Psoas muscle (tissue), 8 donors: ENCODE measurements around the gene CST9L. TPM values are rescaled to one million over a fixed set of nuclear protein-coding genes. Genes with fewer than 3 reads are reported as not detected.

Source experiments
- ATAC-seq, 4 donors: fragments of 200-7000 bp; cut with Tn5 transposase; one replicate each; pipeline ENCODE4 v1.9.1; 2020; ENCODE audit warnings: moderate library complexity in 3 of 4, mild to moderate bottlenecking in 2 of 4
- DNase-seq, 2 donors: peaks; one replicate each; pipeline ENCODE4 v3.0.0-alpha.2; 2020
- H3K27ac ChIP-seq: fragments of 200-600 bp; one replicate; pipeline ENCODE4 v1.8.0; 2022
- H3K27me3 ChIP-seq, 3 donors: fragments of 200-600 bp in 1 of 3; one replicate each; pipeline versions ENCODE4 v1.6.1 to v1.8.0; 2013 to 2022; ENCODE audit warnings: low read length in 2 of 3, mild to moderate bottlenecking in 2 of 3, moderate library complexity in 1 of 3; ENCODE audit not compliant: insufficient read depth in 3 of 3
- H3K36me3 ChIP-seq, 2 donors: fragments of 200-600 bp in 1 of 2; one replicate each; pipeline versions ENCODE4 v1.6.1 to v1.8.0; 2013 to 2022; ENCODE audit warnings: low read depth in 1 of 2, mild to moderate bottlenecking in 1 of 2, moderate library complexity in 1 of 2; ENCODE audit not compliant: insufficient read depth in 1 of 2
- H3K4me1 ChIP-seq: fragments of 200-600 bp; one replicate; pipeline ENCODE4 v1.8.0; 2022
- H3K4me3 ChIP-seq: fragments of 200-600 bp; one replicate; pipeline ENCODE4 v1.8.0; 2022; ENCODE audit warnings: mild to moderate bottlenecking
- H3K9me3 ChIP-seq: fragments of 200-600 bp; one replicate; pipeline ENCODE4 v1.8.0; 2022
- CTCF ChIP-seq: fragments of 200-600 bp; IDR thresholded peaks from one replicate; pipeline ENCODE4 v1.8.0; 2022; ENCODE audit warnings: antibody characterized with exemption
- WGBS, 3 donors: extraction: QIAGEN DNeasy Blood & Tissue Kit; methylation state at CpG; one replicate each; pipeline versions ENCODE4 v1.1.6 to v1.1.7; 2013; 5-methylcytosine and 5-hydroxymethylcytosine counted together
- intact Hi-C, 2 donors: fragments of 100-400 bp; cut with DNase I; formaldehyde crosslinking; loops; one replicate each; pipeline versions ENCODE4 v1.11.0 to v1.14.2; 2022
- long read RNA-seq, 2 donors: library from polyadenylated mRNA; unstranded; transcript quantifications; one replicate each; pipeline ENCODE4 v2.0.0, GENCODE V29; 2021
- polyA plus RNA-seq, 3 donors: library from polyadenylated mRNA; stranded (reverse); fragments of 200-250 nt; gene quantifications; one replicate each; pipeline ENCODE4 v1.2.3, GENCODE V29; 2013
- total RNA-seq, 4 donors: library from RNA; stranded (reverse); fragmentation: NEBNext Ultra II Directional in 2 of 4; extraction: Animal tissue kit (Norgen Biotek cat#: 25700) in 2 of 4; gene quantifications; one replicate each; pipeline versions ENCODE4 v1.2.1 to v1.2.4, GENCODE V29; 2021 to 2023
- donor health status: healthy with polysubstance abuse.
- donor health status: DM: no; HTN: no; CAD: no; lungs with moderate emphysema.
- donor health status: Bipolar disorder and iron deficiency.
- donor health status: healthy.
- donor health status: DM: yes; HTN: yes; CAD: no.
- donor health status: DM: no; HTN: no; CAD: no.
- donor health status: DM: no; HTN: no; CAD: no.
- donor health status: DM: yes; HTN: yes; CAD: no.

Gene CST9L
- not detected for total RNA-seq
- polyA plus RNA-seq, result not detected
- long read RNA-seq, donor 1, result 0 reads
- long read RNA-seq, donor 2, result 0 reads

- no peak for TF ChIP-seq CTCF
- Histone ChIP-seq H3K36me3 (no peaks in the 10 kb centered on the region), H3K4me3 (no peak within 1 kb of the TSS), H3K27ac (no peak within 1 kb of the TSS), H3K9me3 (no peaks in the 10 kb centered on the region), H3K4me1 (no peaks in the 10 kb centered on the region), H3K27me3 (no peaks in the 10 kb centered on the region)
- WGBS, 3 donors, result 68 to 71% (median 69%) methylated on average over 11 of the region's 11 CpGs
- DNase-seq (no peak), ATAC-seq (no peak)
- intact Hi-C loops, result no loop called here
These were observed at the start of gene CST9L for GRCh38 chr20:23568320-23568970. Gene CST9L (minus strand): TSS chr20:23568484. CDS start chr20:23568450, 34 bp downstream.

- H3K27me3 ChIP-seq, result no peaks in the 10 kb centered on the region
- no peak for DNase-seq
- intact Hi-C loops, result no loop called here
- WGBS, 3 donors, result 78 to 88% (median 79%) methylated on average over 5 of the region's 5 CpGs
- H3K4me1 ChIP-seq, result no peaks in the 10 kb centered on the region
- H3K36me3 ChIP-seq, result no peaks in the 10 kb centered on the region
- no peak for ATAC-seq
- no peak overlapping the region for H3K4me3 ChIP-seq
- H3K27ac ChIP-seq, result no peak overlapping the region
- no peak for TF ChIP-seq CTCF
- H3K9me3 ChIP-seq, result no peaks in the 10 kb centered on the region
These were observed 45.9 kb upstream of the CST9L start for GRCh38 chr20:23614163-23614562.

GRCh38 chr20:23613676-23614075 is 45.4 kb upstream of the CST9L start:
- H3K27ac ChIP-seq, result no peak overlapping the region
- no peak for DNase-seq

GRCh38 chr20:23612396-23612795 is 44.1 kb upstream of the CST9L start:
- Histone ChIP-seq H3K27ac (no peak overlapping the region), H3K4me1 (no peaks in the 10 kb centered on the region), H3K27me3 (no peaks in the 10 kb centered on the region), H3K36me3 (no peaks in the 10 kb centered on the region), H3K4me3 (no peak overlapping the region), H3K9me3 (no peaks in the 10 kb centered on the region)
- no peak for ATAC-seq
- 44 to 68% (median 46%) methylated on average over 2 of the region's 2 CpGs for WGBS, 3 donors
- DNase-seq, result no peak
- TF ChIP-seq CTCF, result no peak
- intact Hi-C loops, result no loop called here

More at GRCh38 chr20:23613676-23614075, 45.4 kb upstream of the CST9L start:
- intact Hi-C loops, result no loop called here
- Histone ChIP-seq H3K4me3 (no peak overlapping the region), H3K27me3 (no peaks in the 10 kb centered on the region), H3K36me3 (no peaks in the 10 kb centered on the region), H3K4me1 (no peaks in the 10 kb centered on the region), H3K9me3 (no peaks in the 10 kb centered on the region)
- ATAC-seq, result peak in 2 of 4 donors; percentile 30 to 41
- no peak for TF ChIP-seq CTCF
